ENCODE measurements around the gene DCP1A.
"Not testable (repeated sequence)": the region's sequence is repeated elsewhere in the genome, so short reads cannot be mapped to it uniquely, and the experiment has no call there.

Gene DCP1A

DNA sequence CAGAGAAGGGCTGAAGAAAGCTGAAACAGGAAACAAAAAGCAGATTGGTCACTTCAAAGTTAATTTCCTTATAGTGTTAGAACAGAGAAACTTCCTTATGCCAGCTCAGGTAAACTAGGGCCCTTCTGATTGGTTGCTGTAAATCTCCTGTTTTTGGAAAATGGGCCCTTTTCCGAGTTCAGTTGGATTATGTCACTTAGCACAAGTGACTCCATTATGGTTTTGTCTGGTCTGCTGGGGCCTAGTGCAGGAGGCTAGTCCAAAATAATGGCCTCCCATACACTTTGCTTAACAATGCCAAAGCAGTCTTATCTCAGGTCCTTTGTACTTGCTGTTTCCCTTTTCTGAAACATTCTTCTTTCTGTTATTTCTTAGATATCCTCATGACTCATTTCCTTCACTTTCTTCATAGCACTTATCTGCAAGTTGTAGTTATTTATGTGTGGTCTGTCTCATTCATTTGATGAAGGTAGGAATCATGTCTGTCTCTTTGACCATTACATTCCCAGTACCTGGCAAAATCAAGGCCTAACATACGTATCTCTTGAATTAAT is 7.7 kb upstream of the DCP1A start:
- Histone ChIP-seq H3K9ac (ENCODE audit: low read depth, low read length) (no peak overlapping the region), H3K36me3 (ENCODE audit: control insufficient read depth, insufficient read depth, low read length) (no peaks in the 10 kb centered on the region), H3K4me3 (ENCODE audit: low read depth, low read length) (no peak overlapping the region), H3K4me1 (ENCODE audit: control insufficient read depth, insufficient read depth, low read length) (no peaks in the 10 kb centered on the region), H3K9me3 (ENCODE audit: control insufficient read depth, insufficient read depth, low read length) (no peaks in the 10 kb centered on the region), H3K27me3 (ENCODE audit: control insufficient read depth, insufficient read depth, low read length) (no peaks in the 10 kb centered on the region)

DNA sequence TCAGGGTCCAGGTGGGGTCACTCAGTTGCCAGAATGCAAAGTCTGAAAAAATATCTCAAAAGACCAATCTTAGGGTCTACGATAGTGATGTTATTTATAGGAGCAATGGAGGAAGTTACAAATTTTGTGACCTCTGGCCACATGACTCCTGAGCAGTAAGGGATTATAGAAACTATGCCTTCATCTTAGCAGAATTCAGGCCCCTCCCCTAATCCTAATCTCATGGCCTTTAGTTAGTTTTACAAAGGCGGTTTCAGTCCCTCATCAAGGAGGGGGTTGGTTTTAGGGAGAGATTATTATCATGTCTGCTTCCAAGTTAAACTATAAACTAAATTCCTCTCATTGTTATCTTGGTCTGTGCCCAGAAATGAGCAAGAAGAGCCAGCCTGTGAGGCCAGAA is 5.9 kb upstream of the DCP1A start:
- no peak overlapping the region for H3K9ac ChIP-seq (ENCODE audit: low read depth, low read length)

DNA sequence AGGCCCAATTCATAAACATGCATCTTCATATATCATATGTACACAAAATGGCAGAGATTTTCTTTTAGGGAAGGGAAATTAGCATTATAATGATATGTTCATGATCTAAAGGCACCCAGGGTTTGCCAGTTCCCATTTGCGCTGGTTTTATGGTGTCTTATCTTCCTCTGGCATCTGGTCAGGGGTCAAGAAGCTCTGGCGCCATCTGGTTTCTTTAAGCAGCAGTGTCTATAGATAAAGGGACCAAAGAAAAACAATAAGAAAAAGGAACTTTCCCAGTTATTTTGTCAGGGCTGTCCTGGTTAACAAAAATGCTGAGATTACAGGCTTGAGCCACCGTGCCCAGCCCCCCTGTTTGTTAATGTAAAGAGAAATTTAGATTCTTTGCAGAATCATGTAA is 3.3 kb upstream of the DCP1A start:
- Histone ChIP-seq H3K9me3 (ENCODE audit: control insufficient read depth, insufficient read depth, low read length) (no peaks in the 10 kb centered on the region), H3K27me3 (ENCODE audit: control insufficient read depth, insufficient read depth, low read length) (no peaks in the 10 kb centered on the region), H3K4me1 (ENCODE audit: control insufficient read depth, insufficient read depth, low read length) (peaks cover 4% of the 10 kb centered on the region), H3K36me3 (ENCODE audit: control insufficient read depth, insufficient read depth, low read length) (no peaks in the 10 kb centered on the region), H3K4me3 (ENCODE audit: low read depth, low read length) (no peak overlapping the region), H3K9ac (ENCODE audit: low read depth, low read length) (no peak overlapping the region)

More for the DNA sequence above, 5.9 kb upstream of the DCP1A start:
- no peak overlapping the region for H3K4me3 ChIP-seq (ENCODE audit: low read depth, low read length)
- H3K9me3 ChIP-seq (ENCODE audit: control insufficient read depth, insufficient read depth, low read length): no peaks in the 10 kb centered on the region
- no peaks in the 10 kb centered on the region for H3K4me1 ChIP-seq (ENCODE audit: control insufficient read depth, insufficient read depth, low read length)
- H3K27me3 ChIP-seq (ENCODE audit: control insufficient read depth, insufficient read depth, low read length): no peaks in the 10 kb centered on the region
- no peaks in the 10 kb centered on the region for H3K36me3 ChIP-seq (ENCODE audit: control insufficient read depth, insufficient read depth, low read length)

DNA sequence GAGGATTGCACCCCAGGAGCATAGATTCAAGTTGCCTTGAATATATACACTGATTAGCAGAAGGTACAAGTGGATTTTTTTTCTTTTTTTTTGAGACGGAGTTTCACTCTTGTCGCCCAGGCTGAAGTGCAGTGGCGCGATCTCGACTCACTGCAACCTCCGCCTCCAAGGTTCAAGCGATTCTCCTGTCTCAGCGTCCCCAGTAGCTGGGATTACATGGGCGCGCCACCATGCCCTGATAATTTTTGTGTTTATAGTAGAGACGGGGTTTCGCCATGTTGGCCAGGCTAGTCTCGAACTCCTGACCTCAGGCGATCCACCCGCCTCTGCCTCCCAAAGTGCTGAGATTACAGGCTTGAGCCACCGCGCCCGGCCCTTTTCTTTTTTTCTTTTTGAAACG is 775 bp upstream of the DCP1A start:
- H3K9me3 ChIP-seq (ENCODE audit: control insufficient read depth, insufficient read depth, low read length); H3K4me1 ChIP-seq (ENCODE audit: control insufficient read depth, insufficient read depth, low read length); H3K27me3 ChIP-seq (ENCODE audit: control insufficient read depth, insufficient read depth, low read length); H3K36me3 ChIP-seq (ENCODE audit: control insufficient read depth, insufficient read depth, low read length): not testable (repeated sequence)
- H3K4me3 ChIP-seq (ENCODE audit: low read depth, low read length): peak overlapping the region; percentile 69
- peak overlapping the region; percentile 86 for H3K9ac ChIP-seq (ENCODE audit: low read depth, low read length)

DNA sequence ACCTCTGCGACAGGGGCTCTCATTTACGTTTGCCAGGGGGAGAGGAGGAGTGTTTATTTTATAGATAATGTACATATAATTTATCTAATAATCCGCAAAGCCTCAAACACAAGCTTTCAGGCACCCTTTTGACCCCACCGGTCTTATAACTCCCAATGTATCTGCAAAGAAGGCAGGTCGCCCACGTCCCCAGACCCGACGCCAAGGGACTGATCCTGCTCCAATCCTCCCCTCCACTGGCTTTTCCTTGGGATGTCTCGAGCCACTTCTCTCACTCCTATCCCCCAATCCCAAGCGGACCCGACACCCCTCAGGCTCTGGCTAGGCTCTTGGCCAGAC is 452 bp downstream of the DCP1A start:
- Histone ChIP-seq H3K9ac (ENCODE audit: low read depth, low read length) (peak overlapping the region; percentile 84), H3K4me1 (ENCODE audit: control insufficient read depth, insufficient read depth, low read length) (peaks cover 4% of the 10 kb centered on the region), H3K27me3 (ENCODE audit: control insufficient read depth, insufficient read depth, low read length) (no peaks in the 10 kb centered on the region), H3K4me3 (ENCODE audit: low read depth, low read length) (peak overlapping the region; percentile 91), H3K36me3 (ENCODE audit: control insufficient read depth, insufficient read depth, low read length) (no peaks in the 10 kb centered on the region), H3K9me3 (ENCODE audit: control insufficient read depth, insufficient read depth, low read length) (no peaks in the 10 kb centered on the region)

DNA sequence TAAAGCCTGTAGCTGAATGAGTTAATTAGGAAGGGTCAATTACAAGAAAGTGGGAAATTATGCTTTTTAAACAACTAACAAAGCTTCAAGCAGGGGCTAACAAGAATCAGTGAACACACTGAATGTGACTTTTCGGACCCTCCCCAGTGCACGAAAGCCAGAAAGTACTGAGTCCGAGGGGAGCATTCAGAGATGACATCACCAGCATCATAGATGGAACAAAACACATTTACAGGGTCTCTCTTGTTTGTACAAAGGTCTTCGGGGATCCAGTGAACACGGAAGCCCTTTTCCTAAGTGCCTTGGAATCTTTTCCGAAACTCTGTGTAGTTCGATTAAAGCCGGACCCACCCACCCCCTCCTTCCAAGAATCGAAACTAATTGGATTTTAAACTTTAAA is 829 bp downstream of the DCP1A start:
- Histone ChIP-seq H3K4me1 (ENCODE audit: control insufficient read depth, insufficient read depth, low read length) (peaks cover 4% of the 10 kb centered on the region), H3K9me3 (ENCODE audit: control insufficient read depth, insufficient read depth, low read length) (no peaks in the 10 kb centered on the region)

DNA sequence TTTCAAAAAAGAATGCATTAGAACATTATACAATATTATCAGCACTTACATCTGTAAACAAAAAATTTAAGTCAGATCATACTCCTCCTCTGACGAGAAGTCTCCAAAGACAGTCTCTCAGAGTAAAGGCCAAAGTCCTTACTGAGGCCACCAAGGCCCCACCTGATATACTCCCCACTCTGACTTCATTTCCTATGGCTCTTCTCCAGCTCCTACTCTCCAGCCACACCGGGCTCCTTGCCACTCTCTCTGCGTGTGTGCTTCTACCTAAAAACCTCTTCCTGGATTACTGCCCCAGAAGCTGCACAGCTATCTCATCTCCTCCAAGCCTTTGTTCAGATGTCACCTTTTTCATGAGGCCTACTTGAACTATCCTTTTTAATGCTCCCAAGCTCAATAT is 5.0 kb downstream of the DCP1A start:
- Histone ChIP-seq H3K4me1 (ENCODE audit: control insufficient read depth, insufficient read depth, low read length) (peaks cover 4% of the 10 kb centered on the region), H3K9me3 (ENCODE audit: control insufficient read depth, insufficient read depth, low read length) (no peaks in the 10 kb centered on the region), H3K9ac (ENCODE audit: low read depth, low read length) (no peak overlapping the region), H3K27me3 (ENCODE audit: control insufficient read depth, insufficient read depth, low read length) (no peaks in the 10 kb centered on the region), H3K4me3 (ENCODE audit: low read depth, low read length) (no peak overlapping the region), H3K36me3 (ENCODE audit: control insufficient read depth, insufficient read depth, low read length) (no peaks in the 10 kb centered on the region)

More for the DNA sequence above, 829 bp downstream of the DCP1A start:
- Histone ChIP-seq H3K27me3 (ENCODE audit: control insufficient read depth, insufficient read depth, low read length) (no peaks in the 10 kb centered on the region), H3K36me3 (ENCODE audit: control insufficient read depth, insufficient read depth, low read length) (no peaks in the 10 kb centered on the region), H3K9ac (ENCODE audit: low read depth, low read length) (peak overlapping the region; percentile 84), H3K4me3 (ENCODE audit: low read depth, low read length) (peak overlapping the region; percentile 91)

DNA sequence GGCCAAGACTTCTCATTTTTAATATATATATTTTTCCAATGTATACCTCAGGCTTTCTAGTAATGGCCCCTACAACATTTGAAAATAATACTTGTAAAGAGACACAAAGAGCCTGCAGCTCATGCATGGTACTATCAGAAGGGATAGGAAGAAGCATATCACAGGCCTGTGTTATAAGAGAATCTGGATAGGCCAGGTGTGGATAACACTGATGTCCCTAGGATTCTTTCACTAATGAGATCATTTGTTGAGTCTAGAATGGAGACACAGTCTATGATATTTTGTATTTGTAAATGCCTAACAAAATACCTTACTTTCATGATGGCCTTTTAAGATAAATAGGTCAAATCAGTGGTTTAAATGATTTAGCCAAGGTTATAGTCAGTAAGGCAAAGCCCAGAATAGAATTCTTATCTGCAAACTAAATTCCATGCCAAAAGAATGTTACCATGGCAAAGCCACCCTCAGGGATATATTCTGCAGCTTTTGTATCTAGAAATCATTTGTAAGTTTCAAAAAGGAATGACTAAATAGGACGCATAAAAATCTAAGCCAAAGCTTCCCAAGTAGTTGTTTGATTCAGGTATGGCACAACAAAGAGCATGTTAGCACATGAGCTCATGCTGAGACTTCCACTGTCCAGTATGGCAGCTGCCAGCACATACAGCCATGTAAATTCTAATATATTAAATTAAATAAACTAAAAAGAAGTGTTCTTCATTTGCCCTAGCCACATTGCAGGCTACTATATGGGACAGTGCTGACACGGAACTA is 10.0 kb downstream of the DCP1A start:
- no peaks in the 10 kb centered on the region for H3K27me3 ChIP-seq (ENCODE audit: control insufficient read depth, insufficient read depth, low read length)
- no peaks in the 10 kb centered on the region for H3K4me1 ChIP-seq (ENCODE audit: control insufficient read depth, insufficient read depth, low read length)
- no peaks in the 10 kb centered on the region for H3K9me3 ChIP-seq (ENCODE audit: control insufficient read depth, insufficient read depth, low read length)
- H3K36me3 ChIP-seq (ENCODE audit: control insufficient read depth, insufficient read depth, low read length): no peaks in the 10 kb centered on the region
- H3K9ac ChIP-seq (ENCODE audit: low read depth, low read length): no peak overlapping the region
- H3K4me3 ChIP-seq (ENCODE audit: low read depth, low read length): no peak overlapping the region

DNA sequence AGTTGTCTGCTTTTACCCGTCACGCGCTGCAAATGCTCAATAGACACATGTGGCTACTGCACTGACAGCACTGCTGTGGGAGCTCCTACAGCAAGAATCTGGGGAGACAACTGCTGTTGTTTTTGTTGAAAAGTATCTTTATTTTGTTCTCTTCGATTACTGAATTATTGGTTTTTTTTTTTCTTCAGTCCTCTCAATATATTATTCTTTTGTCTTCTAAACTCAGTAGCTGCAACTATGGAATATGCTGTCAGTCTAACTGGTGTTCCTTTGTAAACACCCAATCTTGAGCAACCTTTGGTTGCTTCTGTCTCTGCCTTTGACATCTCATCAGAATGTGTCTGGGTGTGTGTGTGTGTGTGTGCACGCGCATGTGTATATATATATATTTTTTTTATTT is 12.6 kb downstream of the DCP1A start:
- Histone ChIP-seq H3K36me3 (ENCODE audit: control insufficient read depth, insufficient read depth, low read length) (no peaks in the 10 kb centered on the region), H3K27me3 (ENCODE audit: control insufficient read depth, insufficient read depth, low read length) (no peaks in the 10 kb centered on the region), H3K9ac (ENCODE audit: low read depth, low read length) (no peak overlapping the region), H3K4me3 (ENCODE audit: low read depth, low read length) (no peak overlapping the region), H3K9me3 (ENCODE audit: control insufficient read depth, insufficient read depth, low read length) (no peaks in the 10 kb centered on the region), H3K4me1 (ENCODE audit: control insufficient read depth, insufficient read depth, low read length) (no peaks in the 10 kb centered on the region)

DNA sequence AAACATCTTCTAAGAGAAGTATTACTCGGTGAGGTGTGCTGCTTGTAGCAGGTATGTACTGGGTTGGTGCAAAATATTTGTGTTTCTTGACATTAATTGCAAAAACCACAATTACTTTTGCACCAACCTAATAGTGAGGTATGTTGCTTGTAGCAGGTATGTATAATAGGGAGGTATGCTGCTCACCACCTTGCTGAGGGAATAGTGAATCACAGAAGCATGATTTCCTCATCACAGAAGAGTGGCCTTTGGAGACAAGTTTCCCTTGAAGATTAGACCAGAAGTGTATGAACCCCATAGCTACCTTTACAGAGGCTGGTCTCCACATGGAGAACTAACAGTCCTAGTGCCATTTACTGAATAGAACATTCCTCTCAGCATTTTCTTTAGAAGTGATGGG is 15.5 kb downstream of the DCP1A start:
- Histone ChIP-seq H3K9me3 (ENCODE audit: control insufficient read depth, insufficient read depth, low read length) (no peaks in the 10 kb centered on the region), H3K36me3 (ENCODE audit: control insufficient read depth, insufficient read depth, low read length) (no peaks in the 10 kb centered on the region), H3K4me3 (ENCODE audit: low read depth, low read length) (no peak overlapping the region), H3K4me1 (ENCODE audit: control insufficient read depth, insufficient read depth, low read length) (no peaks in the 10 kb centered on the region), H3K27me3 (ENCODE audit: control insufficient read depth, insufficient read depth, low read length) (no peaks in the 10 kb centered on the region), H3K9ac (ENCODE audit: low read depth, low read length) (no peak overlapping the region)

DNA sequence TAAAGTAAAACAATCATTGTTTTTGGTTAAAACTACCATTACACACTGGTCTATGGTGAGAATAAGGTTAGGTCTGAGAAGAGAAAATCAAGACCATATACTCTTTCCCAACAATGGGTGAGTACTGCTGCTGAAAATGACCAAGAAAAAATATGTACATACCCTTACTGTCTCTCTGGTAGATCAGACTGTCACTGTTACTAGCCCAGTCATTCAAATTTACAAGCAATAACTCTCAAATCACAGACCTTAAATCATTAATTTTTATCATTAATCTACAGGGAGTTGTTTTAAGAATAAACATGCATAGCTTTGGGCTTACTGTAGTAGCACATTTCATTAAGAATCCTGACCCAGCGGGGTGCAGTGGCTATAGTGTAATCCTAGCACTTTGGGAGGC is 17.4 kb downstream of the DCP1A start:
- H3K36me3 ChIP-seq (ENCODE audit: control insufficient read depth, insufficient read depth, low read length): no peaks in the 10 kb centered on the region
- no peaks in the 10 kb centered on the region for H3K4me1 ChIP-seq (ENCODE audit: control insufficient read depth, insufficient read depth, low read length)
- no peak overlapping the region for H3K4me3 ChIP-seq (ENCODE audit: low read depth, low read length)
- no peaks in the 10 kb centered on the region for H3K9me3 ChIP-seq (ENCODE audit: control insufficient read depth, insufficient read depth, low read length)
- H3K27me3 ChIP-seq (ENCODE audit: control insufficient read depth, insufficient read depth, low read length): no peaks in the 10 kb centered on the region
- no peak overlapping the region for H3K9ac ChIP-seq (ENCODE audit: low read depth, low read length)

DNA sequence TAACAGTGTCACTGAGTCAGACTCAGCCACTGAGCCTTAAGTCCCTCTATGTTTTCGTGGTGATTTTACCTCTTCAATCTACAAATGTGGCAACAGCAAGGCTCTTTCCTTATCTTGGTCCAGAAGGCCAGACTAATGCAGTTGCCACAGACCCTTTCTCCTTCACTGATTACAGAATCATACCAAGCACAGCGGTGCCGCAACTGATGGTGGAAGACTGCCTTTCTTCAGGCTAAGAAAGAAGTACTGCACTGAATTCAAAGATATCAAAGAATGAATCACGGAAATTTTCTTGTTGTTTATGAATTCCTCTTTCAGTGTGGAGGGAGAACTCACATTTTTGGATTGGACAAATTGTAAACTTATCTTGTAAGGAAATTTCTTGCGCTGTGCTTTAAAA is 18.6 kb downstream of the DCP1A start:
- H3K4me3 ChIP-seq (ENCODE audit: low read depth, low read length): no peak overlapping the region
- H3K36me3 ChIP-seq (ENCODE audit: control insufficient read depth, insufficient read depth, low read length): no peaks in the 10 kb centered on the region
- no peaks in the 10 kb centered on the region for H3K27me3 ChIP-seq (ENCODE audit: control insufficient read depth, insufficient read depth, low read length)
- H3K9ac ChIP-seq (ENCODE audit: low read depth, low read length): no peak overlapping the region
- no peaks in the 10 kb centered on the region for H3K9me3 ChIP-seq (ENCODE audit: control insufficient read depth, insufficient read depth, low read length)
- H3K4me1 ChIP-seq (ENCODE audit: control insufficient read depth, insufficient read depth, low read length): no peaks in the 10 kb centered on the region
